ENCODE measurements around the gene SMAD5. TPM values are rescaled to one million over a fixed set of nuclear protein-coding genes. Genes with fewer than 3 reads are reported as not detected.
A peak's percentile ranks its signal among the peaks of the same experiment; 100 is the strongest.

SMAD5 gene
- total and polyA plus RNA-seq, 2 donors from 2014 or later = 9.9 to 67.7 TPM

DNA sequence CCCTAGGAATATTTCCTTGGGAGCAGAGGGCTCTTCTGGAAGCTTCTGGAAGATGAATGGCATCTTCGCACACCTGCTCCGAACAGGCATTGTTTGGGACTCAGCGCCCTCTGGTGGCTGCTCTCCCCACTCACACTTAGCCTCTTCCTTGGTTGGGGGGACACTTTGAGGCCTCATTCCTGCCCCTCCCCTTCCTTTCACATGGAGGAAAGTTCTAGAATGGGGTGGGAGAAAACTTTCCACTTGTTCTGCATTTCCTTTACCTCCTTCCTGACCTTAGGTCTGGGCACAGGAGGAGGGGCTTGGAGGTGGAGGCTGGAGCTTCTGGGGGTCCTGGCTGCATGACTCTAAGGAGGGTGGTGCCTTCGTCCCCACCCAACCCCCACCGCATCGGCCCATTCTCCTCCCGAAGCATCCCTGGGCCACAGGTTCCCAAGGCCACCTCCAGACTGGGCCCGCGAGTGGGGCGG lies 79.6 kb downstream of the SMAD5 start:
- H3K9me3 ChIP-seq (ENCODE audit: control insufficient read depth in 2 of 3, insufficient read depth in 1 of 3, low read length in 3 of 3) = no peaks in the 10 kb centered on the region
- FAIRE-seq (no peak), DNase-seq (peak in 4 of 5 donors; percentile 42 to 74 (median 59))
- H3K4me3 ChIP-seq (ENCODE audit: low read length in 3 of 3) = no peak overlapping the region
- H3K4me1 ChIP-seq (ENCODE audit: control insufficient read depth in 2 of 3, insufficient read depth in 2 of 3, low read depth in 1 of 3, low read length in 3 of 3) = no peaks in the 10 kb centered on the region
- no peak overlapping the region for H3K9ac ChIP-seq (ENCODE audit: low read length in 3 of 3)
- H3K36me3 ChIP-seq (ENCODE audit: control insufficient read depth in 2 of 3, insufficient read depth in 3 of 3, low read length in 3 of 3) = no peaks in the 10 kb centered on the region
- no peak overlapping the region for H3K27ac ChIP-seq (ENCODE audit: low read depth in 2 of 2, low read length in 2 of 2)
- TF ChIP-seq, protein P1, sequence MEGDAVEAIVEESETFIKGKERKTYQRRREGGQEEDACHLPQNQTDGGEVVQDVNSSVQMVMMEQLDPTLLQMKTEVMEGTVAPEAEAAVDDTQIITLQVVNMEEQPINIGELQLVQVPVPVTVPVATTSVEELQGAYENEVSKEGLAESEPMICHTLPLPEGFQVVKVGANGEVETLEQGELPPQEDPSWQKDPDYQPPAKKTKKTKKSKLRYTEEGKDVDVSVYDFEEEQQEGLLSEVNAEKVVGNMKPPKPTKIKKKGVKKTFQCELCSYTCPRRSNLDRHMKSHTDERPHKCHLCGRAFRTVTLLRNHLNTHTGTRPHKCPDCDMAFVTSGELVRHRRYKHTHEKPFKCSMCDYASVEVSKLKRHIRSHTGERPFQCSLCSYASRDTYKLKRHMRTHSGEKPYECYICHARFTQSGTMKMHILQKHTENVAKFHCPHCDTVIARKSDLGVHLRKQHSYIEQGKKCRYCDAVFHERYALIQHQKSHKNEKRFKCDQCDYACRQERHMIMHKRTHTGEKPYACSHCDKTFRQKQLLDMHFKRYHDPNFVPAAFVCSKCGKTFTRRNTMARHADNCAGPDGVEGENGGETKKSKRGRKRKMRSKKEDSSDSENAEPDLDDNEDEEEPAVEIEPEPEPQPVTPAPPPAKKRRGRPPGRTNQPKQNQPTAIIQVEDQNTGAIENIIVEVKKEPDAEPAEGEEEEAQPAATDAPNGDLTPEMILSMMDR (IDR thresholded peaks at IDR 0.05; ENCODE audit: borderline replicate concordance, extremely low read depth, insufficient read depth) = peak; percentile 91
- intact Hi-C loops (cut with DNase I) = no loop called here
- no peaks in the 10 kb centered on the region for H3K27me3 ChIP-seq (ENCODE audit: control insufficient read depth, insufficient read depth, low read length)

DNA sequence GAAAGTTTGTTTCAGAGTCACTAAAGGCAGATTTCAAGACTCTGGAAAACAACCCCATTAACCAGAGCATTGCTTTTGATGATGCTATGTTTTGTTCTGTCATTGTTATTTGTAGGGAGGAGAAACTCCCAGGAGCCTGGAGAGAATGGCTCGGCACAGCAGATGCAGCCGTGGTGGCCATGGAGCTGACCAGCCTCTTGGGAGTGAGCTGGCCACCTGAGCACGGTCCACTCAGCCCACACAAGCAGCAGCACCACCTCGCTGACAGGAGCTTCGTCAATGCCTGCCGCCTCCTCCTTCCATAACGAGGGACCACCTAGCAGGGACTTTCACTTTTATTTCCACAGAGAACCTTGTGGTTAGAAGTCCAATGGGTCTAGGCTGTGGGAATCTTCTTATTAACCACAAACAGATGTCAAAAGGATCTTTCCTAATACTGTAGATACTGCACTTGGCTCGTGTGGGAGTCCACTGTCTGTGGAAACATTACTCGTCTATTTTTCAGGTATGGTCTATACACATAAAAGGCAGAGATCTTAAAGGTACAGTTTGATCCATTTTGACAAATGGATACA lies 81.4 kb downstream of the SMAD5 start:
- TF ChIP-seq, protein P1 (IDR thresholded peaks at IDR 0.05; ENCODE audit: borderline replicate concordance, extremely low read depth, insufficient read depth) = no peak
- FAIRE-seq (no peak), DNase-seq (no peak)
- H3K9ac ChIP-seq (ENCODE audit: low read length in 3 of 3) = no peak overlapping the region
- no peaks in the 10 kb centered on the region for H3K27me3 ChIP-seq (ENCODE audit: control insufficient read depth, insufficient read depth, low read length)
- H3K27ac ChIP-seq (ENCODE audit: low read depth in 2 of 2, low read length in 2 of 2) = no peak overlapping the region
- no peaks in the 10 kb centered on the region for H3K36me3 ChIP-seq (ENCODE audit: control insufficient read depth in 2 of 3, insufficient read depth in 3 of 3, low read length in 3 of 3)
- no peak overlapping the region for H3K4me3 ChIP-seq (ENCODE audit: low read length in 3 of 3)
- no peaks in the 10 kb centered on the region for H3K4me1 ChIP-seq (ENCODE audit: control insufficient read depth in 2 of 3, insufficient read depth in 2 of 3, low read depth in 1 of 3, low read length in 3 of 3)
- H3K9me3 ChIP-seq (ENCODE audit: control insufficient read depth in 2 of 3, insufficient read depth in 1 of 3, low read length in 3 of 3) = no peaks in the 10 kb centered on the region
- intact Hi-C loops (cut with DNase I) = no loop called here

DNA sequence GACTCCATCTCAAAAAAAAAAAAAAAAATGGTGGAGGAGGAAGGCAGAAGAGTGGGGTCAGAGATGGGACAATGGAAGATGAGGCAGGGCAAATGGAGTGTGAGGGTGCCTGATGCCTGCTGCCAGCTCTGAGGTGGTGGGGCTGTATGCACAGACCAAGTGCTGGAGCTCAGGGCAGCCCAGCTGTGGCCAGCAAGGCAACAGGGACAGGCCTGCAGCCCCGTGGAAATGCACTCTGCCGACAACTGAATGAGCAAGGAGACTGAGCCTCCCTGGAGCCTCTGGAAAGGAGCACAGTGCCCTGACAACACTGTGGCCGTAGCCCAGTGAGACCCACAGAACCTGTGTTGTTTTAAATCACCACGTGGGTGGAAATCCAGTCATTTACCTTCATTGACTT lies 83.2 kb downstream of the SMAD5 start:
- H3K27ac ChIP-seq (ENCODE audit: low read depth in 2 of 2, low read length in 2 of 2) = no peak overlapping the region
- H3K9me3 ChIP-seq (ENCODE audit: control insufficient read depth in 2 of 3, insufficient read depth in 1 of 3, low read length in 3 of 3) = peaks cover 0 to 5% (median 0%) of the 10 kb centered on the region in 3 donors
- H3K9ac ChIP-seq (ENCODE audit: low read length in 3 of 3) = no peak overlapping the region
- FAIRE-seq (no peak), DNase-seq (no peak)
- TF ChIP-seq, protein P1 (IDR thresholded peaks at IDR 0.05; ENCODE audit: borderline replicate concordance, extremely low read depth, insufficient read depth) = no peak
- H3K4me1 ChIP-seq (ENCODE audit: control insufficient read depth in 2 of 3, insufficient read depth in 2 of 3, low read depth in 1 of 3, low read length in 3 of 3) = no peaks in the 10 kb centered on the region
- H3K4me3 ChIP-seq (ENCODE audit: low read length in 3 of 3) = no peak overlapping the region
- intact Hi-C loops (cut with DNase I) = no loop called here
- H3K36me3 ChIP-seq (ENCODE audit: control insufficient read depth in 2 of 3, insufficient read depth in 3 of 3, low read length in 3 of 3) = no peaks in the 10 kb centered on the region
- no peaks in the 10 kb centered on the region for H3K27me3 ChIP-seq (ENCODE audit: control insufficient read depth, insufficient read depth, low read length)

DNA sequence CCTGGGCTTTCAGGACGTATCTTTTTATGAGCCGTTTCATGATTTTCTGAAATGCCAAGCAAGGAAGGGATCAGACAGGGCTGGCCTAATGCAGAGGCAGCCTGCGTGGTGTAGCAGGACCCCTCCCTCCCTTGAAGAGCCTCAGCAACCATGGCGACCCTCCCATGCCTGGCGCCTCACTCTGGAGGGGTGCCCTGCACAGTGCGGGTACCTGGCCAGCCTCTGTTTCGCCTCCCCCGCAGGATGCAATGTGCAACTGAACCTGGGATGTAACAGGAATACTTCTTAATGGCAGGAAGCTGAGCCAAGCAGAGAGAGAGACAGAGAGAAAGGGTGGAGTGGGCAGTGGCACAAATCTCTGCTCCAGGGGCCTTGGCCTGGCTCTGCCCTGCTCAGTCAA lies 83.6 kb downstream of the SMAD5 start:
- Histone ChIP-seq H3K27me3 (ENCODE audit: control insufficient read depth, insufficient read depth, low read length) (no peaks in the 10 kb centered on the region), H3K36me3 (ENCODE audit: control insufficient read depth in 2 of 3, insufficient read depth in 3 of 3, low read length in 3 of 3) (no peaks in the 10 kb centered on the region), H3K4me1 (ENCODE audit: control insufficient read depth in 2 of 3, insufficient read depth in 2 of 3, low read depth in 1 of 3, low read length in 3 of 3) (no peaks in the 10 kb centered on the region), H3K27ac (ENCODE audit: low read depth in 2 of 2, low read length in 2 of 2) (no peak overlapping the region), H3K9me3 (ENCODE audit: control insufficient read depth in 2 of 3, insufficient read depth in 1 of 3, low read length in 3 of 3) (peaks cover 0 to 5% (median 3%) of the 10 kb centered on the region in 3 donors), H3K4me3 (ENCODE audit: low read length in 3 of 3) (no peak overlapping the region), H3K9ac (ENCODE audit: low read length in 3 of 3) (no peak overlapping the region)
- FAIRE-seq (no peak), DNase-seq (peak in 2 of 5 donors; percentile 38 to 42)
- intact Hi-C loops (cut with DNase I) = no loop called here
- TF ChIP-seq, protein P1 (IDR thresholded peaks at IDR 0.05; ENCODE audit: borderline replicate concordance, extremely low read depth, insufficient read depth) = no peak
